Hippocampal formation (tissue), 2 donors: ENCODE measurements around the gene SLC35F6.
"Not testable (repeated sequence)": the region's sequence is repeated elsewhere in the genome, so short reads cannot be mapped to it uniquely, and the experiment has no call there.

ENCODE experiments used
- DNase-seq, 2 donors: peaks; one replicate each; lab custom pipeline; 2025; lab: John Stamatoyannopoulos, UW

The SLC35F6 gene

GRCh38 chr2:26756337-26756736 is 7.7 kb upstream of the SLC35F6 start:
- no peak for DNase-seq

DNA sequence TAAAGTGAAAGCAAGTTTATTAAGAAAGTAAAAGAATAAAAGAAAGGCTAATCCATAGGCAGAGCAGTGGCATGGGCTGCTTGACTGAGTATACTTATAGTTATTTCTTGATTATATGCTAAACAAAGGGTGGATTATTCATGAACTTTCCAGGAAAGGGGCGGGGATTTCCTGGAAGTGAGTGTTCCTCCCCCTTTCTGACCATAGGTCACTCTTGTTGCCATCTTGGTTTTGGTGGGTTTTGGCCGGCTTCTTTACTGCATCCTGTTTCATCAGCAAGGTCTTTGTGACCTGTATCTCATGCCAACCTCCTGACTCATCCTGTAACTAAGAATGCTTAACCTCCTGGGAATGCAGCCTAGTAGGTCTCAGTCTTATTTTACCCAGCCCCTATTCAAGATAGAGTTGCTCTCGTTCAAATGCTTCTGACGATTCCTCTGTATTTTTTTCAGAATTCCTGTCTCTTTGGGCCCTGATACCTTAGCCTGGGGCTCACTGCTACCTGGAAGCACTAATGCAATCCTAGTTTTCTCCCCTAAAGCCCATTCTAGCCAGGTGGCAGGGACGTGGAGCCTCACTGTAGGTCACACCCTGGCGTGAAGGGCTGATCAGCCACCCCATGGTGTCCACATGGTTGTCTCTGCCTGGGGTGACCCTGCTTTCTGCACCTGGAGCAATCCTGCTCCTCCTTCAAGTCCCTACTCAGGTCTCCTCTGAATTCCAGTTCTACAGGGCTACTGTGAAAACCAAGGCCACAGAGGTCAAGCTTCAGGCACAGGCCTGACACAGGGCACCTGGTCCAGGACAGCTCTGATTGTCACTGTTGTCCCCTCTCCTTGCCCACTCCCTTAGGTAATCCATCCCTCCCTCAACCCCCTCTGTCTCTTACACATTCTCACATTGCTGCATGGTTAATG is 6.0 kb upstream of the SLC35F6 start:
- DNase-seq: no peak

DNA sequence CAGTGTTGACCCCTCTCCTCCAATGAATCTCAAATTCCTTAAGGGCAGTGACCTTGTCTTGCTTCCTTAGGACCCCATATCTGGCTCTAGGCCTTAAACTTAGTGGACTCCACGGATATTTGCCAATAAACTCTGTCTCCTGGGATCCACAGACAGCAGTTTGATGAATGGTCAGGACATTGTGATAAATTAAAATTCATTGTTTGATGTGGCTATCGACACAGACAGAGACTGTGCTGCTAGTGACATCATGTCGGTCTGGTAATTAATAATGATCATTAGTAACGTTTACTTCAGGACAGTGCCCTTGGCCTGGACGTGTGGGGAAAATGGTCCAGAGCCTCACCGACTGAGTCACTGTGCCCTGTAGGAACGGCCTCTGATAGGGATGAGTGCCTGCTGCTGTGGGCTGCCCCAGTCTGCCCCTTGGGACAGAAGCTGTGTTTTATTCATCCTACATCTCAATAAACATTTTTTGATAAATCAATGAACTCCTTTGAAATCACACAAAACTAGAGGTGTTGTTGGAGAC is 5.2 kb upstream of the SLC35F6 start:
- DNase-seq: no peak

DNA sequence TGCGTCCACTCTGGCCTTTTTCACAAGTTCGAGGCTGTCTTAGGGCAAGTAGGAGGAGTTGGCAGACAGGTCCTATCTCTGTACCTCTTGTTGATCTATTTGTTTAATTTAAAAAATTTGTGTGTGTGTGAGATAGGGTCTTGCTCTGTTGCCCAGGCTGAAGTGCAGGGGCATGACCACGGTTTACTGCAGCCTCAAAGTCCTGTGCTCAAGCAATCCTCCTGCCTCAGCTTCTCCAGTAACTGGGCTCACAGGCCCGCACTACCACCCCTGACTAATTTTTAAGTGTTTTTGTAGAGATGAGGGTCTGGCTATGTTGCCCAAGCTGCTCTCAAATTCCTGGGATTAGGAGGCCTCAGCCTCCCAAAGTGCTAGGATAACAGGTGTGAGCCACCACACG is 4.2 kb upstream of the SLC35F6 start:
- DNase-seq: no peak

DNA sequence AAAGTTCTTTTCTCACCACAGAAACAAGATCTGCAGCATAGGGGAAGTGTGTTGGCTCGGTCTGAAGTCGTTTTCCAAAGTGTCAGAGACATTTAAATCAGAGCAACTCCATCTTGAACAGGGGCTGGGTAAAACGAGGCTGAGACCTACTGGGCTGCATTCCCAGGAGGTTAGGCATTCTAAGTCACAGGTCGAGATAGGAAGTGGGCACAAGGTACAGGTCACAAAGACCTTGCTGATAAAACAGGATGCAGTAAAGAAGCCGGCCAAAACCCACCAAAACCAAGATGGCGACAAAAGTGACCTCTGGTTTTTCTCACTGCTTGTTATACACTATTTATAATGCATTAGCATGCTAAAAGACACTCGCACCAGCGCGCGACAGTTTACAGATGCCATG is 3.1 kb upstream of the SLC35F6 start:
- not testable (repeated sequence) for DNase-seq

DNA sequence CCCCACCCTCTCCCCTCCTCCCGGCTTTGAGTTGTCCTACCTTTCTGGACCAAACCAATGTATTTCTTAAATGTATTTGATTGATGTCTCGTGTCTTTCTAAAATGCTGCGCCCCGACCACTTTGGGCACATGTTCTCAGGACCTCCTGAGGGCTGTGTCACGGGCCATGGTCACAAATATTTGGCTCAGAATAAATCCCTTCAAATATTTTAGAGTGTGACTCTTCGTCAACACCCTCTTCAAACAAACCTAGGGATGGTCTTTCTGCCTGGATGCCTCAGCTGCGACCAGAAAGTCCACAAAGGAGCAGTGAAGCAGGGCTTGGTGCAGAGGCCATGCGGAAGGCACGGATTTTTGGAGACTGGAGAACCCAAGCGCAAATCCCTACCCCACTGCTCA is 1.1 kb upstream of the SLC35F6 start:
- no peak for DNase-seq

DNA sequence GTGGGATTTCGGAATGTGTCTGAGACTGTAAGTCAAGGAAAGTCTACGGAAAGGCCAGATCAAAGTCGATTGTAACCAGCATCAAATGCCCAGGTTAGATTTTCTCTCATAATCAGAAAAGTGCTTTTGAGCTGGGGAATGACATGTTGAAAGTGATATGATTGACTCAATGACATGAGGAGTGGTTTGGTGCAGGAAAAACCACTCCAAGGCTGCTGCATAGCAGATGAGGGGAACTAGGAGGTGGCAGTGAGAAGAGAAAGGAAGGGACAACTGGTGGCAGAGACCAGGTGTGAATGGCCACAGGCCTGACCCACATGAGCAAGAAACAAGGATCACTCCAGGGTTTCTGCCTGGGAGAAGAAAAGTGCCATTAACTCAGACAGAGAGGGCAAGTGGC is 822 bp downstream of the SLC35F6 start:
- DNase-seq: no peak

- DNase-seq: no peak
These were observed 1.6 kb downstream of the SLC35F6 start for GRCh38 chr2:26765475-26766200.

- DNase-seq: no peak
These were observed 3.0 kb downstream of the SLC35F6 start for GRCh38 chr2:26767129-26767528.

- DNase-seq: no peak
These were observed 3.9 kb downstream of the SLC35F6 start for GRCh38 chr2:26767894-26768487.

- no peak for DNase-seq
These were observed 4.6 kb downstream of the SLC35F6 start for GRCh38 chr2:26768759-26769088.

DNA sequence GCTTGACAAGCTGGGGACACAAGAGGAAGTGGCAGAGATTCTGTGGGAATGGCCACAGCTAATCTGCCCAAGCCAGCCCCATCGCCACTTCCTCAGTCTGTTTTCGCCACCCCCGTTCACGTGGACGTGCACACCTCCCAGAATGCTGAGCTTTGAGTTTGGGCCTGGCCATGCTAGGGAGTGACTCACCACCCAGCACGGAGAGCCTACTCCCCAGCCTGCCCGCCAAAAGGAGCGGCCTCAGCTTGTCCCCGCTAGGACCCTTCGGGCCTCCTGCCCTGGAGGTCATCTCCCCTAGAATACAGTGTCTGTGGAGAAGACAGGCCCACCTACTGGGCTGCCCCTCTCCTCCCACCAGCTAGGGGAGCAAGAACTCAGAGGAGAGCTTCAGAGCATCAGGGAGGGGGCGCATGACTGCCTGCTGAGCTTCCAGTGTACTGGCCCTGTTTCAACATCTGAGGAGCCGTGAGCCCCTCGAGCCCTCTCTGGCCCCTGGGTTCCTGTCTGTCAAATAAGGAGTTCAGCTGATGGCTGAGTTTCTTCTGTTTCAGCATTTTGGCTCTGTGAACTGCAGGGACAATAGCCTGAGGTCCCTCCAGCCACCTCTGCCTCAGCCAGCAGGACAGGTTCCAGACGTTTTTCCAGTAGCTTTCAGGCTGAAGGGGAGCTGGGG is 5.1 kb downstream of the SLC35F6 start:
- peak in 1 of 2 donors; percentile 56 for DNase-seq

DNA sequence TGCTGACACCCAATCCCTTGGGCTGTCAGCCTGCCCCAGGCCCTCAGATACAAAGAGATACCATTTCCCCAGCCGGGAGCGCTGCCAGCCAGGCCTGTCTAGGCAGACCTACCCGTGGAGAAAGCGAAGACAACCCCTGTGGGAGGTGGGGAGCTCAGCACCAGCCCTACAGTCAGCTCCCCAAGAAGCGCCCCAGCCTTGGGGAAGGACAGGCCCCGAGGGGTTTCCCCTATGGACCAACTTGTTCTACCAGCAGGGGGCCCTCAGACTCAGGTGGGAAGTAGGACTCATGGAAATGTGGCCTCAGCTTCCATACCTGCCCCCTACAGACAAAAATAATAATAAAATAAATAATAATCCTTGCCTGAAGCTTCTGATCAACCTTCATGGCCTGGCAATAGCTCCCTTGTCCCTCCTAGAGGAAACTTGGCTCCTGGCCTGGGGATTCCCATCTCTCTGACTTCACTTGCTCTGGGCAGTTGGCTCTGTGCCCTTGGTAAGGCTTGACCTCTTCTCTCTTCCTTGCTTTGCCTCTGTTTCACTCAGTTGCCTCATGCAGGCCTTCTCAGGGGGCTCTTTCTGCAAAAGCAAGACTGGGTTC is 7.0 kb downstream of the SLC35F6 start:
- DNase-seq: peak; percentile 56 to 61

GRCh38 chr2:26772064-26773001 is 8.2 kb downstream of the SLC35F6 start:
- peak; percentile 71 to 78 for DNase-seq

DNA sequence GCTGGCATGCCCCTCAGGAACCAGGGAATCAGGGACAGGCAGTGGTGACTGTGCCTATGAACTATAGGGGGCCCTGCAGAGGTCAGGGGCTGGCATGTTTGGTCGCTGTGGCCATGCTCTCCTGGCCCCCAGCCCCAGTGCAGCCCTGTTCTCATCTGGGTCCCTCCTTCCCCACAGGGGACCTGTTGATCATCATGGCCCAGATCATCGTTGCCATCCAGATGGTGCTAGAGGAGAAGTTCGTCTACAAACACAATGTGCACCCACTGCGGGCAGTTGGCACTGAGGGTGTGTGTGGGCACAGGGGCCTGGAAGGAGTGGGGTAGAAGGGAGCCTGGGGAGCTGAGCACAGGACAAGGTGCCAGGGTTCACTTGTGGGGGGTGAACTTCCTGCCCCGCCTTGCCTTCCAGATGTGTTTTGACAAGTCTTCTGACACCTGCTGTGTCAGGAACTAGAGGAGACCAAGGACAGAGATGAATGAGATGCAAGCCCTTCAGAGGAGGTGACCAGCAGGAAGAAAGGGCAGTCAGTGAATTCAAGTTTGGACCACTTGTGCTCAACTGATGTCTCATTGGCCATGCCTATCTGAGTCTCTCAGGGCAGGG is 12.2 kb downstream of the SLC35F6 start:
- no peak for DNase-seq

- DNase-seq: no peak
These were observed 14.0 kb downstream of the SLC35F6 start for GRCh38 chr2:26778098-26778497.

- DNase-seq: no peak
These were observed 14.4 kb downstream of the SLC35F6 start for GRCh38 chr2:26778507-26778906.

DNA sequence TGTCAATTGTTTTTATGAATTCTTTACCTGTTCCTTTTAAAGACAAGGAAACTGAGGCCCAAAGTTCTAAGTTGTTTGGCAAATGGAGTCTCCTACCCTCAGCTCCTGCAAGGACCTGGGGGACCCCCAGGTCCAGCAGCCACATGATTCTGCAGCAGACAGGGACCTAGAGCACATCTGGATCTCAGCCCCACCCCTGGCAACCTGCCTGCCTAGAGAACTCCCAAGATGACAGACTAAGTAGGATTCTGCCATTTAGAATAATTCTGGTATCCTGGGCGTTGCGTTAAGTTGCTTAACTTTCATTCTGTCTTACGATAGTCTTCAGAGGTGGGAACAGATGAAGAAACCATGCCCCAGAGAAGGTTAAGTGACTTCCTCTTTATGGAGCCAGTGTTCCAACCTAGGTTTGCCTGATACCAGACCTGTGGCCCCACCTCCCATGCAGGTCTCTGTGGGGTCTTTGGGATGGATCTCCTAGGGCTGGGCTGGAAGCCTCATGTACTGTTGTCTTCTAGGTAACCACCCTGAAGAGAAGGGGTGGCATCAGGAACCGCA is 16.2 kb downstream of the SLC35F6 start:
- DNase-seq: no peak

GRCh38 chr2:26782876-26783704 is 19.0 kb downstream of the SLC35F6 start:
- no peak for DNase-seq
